Kidney epithelial cell (primary cell): Measurements from ENCODE around the gene GGT6. TPM values are rescaled to one million over a fixed set of nuclear protein-coding genes. Genes with fewer than 3 reads are reported as not detected.
A peak's percentile ranks its signal among the peaks of the same experiment; 100 is the strongest.

Experiments used
- DNase-seq: peaks from one replicate; pipeline ENCODE4 v3.0.0-alpha.2; 2010; ENCODE audit warnings: low read depth
- H3K27me3 ChIP-seq: 2 replicates; pipeline ENCODE4 v1.6.0; 2011; ENCODE audit warnings: low read length; ENCODE audit not compliant: control insufficient read depth, insufficient read depth
- H3K36me3 ChIP-seq: 2 replicates; pipeline ENCODE4 v1.5.1; 2011; ENCODE audit warnings: low read length; ENCODE audit not compliant: control insufficient read depth, insufficient read depth
- H3K4me3 ChIP-seq: 2 replicates; pipeline ENCODE4 v1.5.1; 2011; ENCODE audit warnings: low read depth, mild to moderate bottlenecking, control low read depth, low read length
- total RNA-seq: library from RNA; depleted of rRNA; stranded (reverse); fragments of >200 nt; gene quantifications from 2 replicates; pipeline ENCODE4 v1.2.3, GENCODE V29; 2015
- TF ChIP-seq, protein P1 (sequence below): IDR thresholded peaks from 2 replicates; pipeline ENCODE4 v1.5.1; 2011; ENCODE audit warnings: mild to moderate bottlenecking, moderate library complexity, low read length, control low read depth, inconsistent platforms; ENCODE audit not compliant: insufficient read depth, poor library complexity, severe bottlenecking

The GGT6 gene
- total RNA-seq, 1 donor from 2014 or later = 0.38 TPM

DNA sequence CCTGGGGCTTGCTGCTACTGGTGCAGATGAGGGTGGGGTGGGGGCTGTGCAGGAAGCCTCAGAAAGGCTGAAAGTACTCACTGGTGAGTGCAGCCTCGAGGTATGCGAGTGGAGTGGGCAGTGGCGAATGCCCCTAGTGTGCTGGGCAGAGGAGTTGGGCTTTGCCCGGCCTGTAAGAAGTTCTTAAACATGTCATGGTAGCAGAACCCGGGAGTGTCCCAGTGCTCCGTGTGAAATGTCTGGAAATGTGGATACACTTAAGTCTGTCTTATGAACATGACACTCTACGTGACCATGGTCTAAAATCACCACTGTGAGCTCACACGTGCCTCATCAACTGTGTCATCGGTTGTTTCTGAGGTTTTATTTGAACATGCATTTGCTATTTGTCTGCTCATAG, 25.7 kb upstream of the GGT6 start:
- Histone ChIP-seq H3K4me3 (no peak overlapping the region), H3K36me3 (no peaks in the 10 kb centered on the region), H3K27me3 (peaks cover 63% of the 10 kb centered on the region)
- no peak for DNase-seq
- TF ChIP-seq, protein P1, sequence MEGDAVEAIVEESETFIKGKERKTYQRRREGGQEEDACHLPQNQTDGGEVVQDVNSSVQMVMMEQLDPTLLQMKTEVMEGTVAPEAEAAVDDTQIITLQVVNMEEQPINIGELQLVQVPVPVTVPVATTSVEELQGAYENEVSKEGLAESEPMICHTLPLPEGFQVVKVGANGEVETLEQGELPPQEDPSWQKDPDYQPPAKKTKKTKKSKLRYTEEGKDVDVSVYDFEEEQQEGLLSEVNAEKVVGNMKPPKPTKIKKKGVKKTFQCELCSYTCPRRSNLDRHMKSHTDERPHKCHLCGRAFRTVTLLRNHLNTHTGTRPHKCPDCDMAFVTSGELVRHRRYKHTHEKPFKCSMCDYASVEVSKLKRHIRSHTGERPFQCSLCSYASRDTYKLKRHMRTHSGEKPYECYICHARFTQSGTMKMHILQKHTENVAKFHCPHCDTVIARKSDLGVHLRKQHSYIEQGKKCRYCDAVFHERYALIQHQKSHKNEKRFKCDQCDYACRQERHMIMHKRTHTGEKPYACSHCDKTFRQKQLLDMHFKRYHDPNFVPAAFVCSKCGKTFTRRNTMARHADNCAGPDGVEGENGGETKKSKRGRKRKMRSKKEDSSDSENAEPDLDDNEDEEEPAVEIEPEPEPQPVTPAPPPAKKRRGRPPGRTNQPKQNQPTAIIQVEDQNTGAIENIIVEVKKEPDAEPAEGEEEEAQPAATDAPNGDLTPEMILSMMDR = no peak

DNA sequence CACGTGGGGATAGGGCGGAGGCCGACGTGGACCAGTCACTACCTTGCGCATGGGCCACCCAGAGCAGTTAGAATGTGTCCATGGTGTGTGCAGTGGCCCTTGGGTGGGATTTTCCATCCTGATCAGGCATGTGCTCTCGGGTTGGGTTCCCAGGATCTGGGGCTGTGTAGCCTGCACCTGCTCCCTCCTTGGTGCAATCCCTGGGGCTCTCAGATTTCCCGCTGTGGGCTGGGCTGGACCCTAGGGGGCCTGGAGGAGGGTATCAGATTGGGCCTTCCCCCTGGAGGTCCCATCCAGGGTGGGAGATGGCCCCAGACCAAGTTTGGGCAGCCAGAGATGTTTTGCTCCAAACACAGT, 25.2 kb upstream of the GGT6 start:
- Histone ChIP-seq H3K27me3 (peaks cover 61% of the 10 kb centered on the region), H3K4me3 (no peak overlapping the region), H3K36me3 (no peaks in the 10 kb centered on the region)
- no peak for DNase-seq
- TF ChIP-seq, protein P1 = no peak

DNA sequence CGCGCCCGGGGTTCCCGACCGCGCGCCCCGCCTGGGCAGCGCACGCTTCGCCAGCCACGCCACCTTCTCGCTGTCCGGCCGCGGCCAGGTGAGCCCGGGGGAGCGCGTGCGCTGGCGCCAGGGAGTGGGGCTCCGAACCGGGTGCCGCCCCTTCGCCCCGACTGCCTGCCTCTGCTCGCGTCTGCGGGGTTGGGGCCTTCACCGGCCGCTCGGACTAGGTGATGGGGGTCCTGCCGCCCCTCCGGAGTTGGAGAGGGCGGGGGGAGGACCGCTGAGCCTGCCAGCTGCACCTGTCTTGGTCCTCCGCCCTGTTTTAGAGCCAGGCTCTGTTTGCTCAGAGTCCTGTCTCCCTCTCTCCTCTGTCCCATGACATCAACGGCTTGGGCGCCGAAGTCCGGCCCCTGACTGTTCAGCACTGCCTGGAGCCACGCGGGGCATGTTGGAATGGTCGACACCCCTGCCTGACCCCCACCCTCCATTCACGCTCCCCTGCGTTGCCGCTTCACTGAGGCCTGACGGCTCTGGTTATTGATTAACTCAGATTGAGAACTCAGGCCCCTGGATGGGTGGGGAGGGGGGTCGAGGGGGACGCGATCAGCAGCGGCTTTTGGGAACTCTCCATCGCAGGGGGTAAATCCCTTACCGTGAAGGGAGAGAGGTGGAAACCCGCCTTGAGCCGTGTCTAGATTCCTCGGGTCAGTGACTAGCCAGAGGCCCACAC, 24.7 kb upstream of the GGT6 start:
- Histone ChIP-seq H3K27me3 (peaks cover 62% of the 10 kb centered on the region), H3K4me3 (peak overlapping the region; percentile 43), H3K36me3 (no peaks in the 10 kb centered on the region)
- TF ChIP-seq, protein P1 = no peak
- no peak for DNase-seq

DNA sequence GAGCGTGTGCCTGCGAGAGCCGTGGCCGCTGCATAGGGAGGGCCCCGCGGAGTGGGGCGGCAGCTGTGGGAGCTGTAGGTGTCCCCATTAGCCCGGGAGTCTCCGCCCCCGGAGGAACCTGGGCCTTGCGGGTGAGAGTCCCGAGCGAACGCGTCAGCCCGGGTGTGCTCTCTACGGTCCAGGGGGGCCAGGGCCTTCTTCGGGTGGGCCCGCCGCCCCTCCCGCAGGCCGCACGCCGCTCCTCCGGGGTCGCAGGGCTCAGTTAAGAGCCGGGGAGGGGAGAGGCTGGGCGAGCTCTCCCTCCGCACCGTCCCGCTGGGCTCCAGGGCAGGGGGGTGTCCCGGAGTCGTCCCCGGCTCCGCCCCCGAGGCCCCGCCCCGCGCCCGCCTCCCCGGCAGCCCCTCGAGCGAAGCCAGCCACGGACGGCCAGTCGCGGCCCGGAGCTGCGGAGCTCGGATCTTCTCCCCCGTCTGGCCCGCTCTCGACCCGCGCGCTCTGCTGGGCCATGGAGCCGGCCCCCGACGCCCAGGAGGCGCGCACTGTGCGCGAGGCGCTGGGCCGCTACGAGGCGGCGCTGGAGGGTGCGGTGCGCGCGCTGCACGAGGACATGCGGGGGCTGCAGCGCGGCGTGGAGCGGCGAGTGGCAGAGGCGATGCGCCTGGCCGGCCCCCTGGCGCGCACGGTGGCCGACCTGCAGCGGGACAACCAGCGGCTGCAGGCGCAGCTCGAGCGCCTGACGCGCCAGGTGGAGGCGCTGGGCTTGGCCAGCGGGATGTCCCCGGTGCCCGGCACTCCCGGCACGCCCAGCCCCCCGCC, 23.9 kb upstream of the GGT6 start, which contains the start of gene SMTNL2:
TSS of gene SMTNL2 (plus strand) at position 429 of the 816 bp plus-strand sequence. CDS start at position 506, 77 bp downstream.
- H3K27me3 ChIP-seq = peaks cover 63% of the 10 kb centered on the region
- TF ChIP-seq, protein P1 = no peak
- peak within 1 kb of the TSS; percentile 43 for H3K4me3 ChIP-seq
- no peak for DNase-seq
- no peaks in the 10 kb centered on the region for H3K36me3 ChIP-seq

DNA sequence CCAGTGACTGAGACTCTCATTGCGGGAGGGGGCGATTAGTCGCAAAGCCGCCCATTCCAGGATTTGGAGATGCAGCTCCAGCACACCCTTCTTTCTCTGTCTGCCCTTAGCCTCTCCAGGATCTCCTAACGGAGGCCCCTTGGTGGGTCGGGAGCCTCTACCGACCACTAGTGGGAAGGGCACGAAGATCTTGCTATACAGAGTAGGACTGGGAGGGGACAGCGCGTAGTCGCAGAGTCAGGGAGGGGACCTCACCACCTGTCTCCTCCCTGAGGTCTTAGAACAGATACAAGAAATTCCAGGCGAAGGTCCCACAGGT, 23.4 kb upstream of the GGT6 start:
- TF ChIP-seq, protein P1 = peak; percentile 57
- peaks cover 59% of the 10 kb centered on the region for H3K27me3 ChIP-seq
- no peak for DNase-seq
- no peaks in the 10 kb centered on the region for H3K36me3 ChIP-seq
- H3K4me3 ChIP-seq = peak overlapping the region; percentile 43
